NCI-H446 treated with DMSO at 0.1 percent for 48 hours (cell line): ENCODE data around the gene OPA3.

Experiments used
- DNase-seq: peaks from one replicate; lab custom pipeline; 2025; lab: John Stamatoyannopoulos, UW

The OPA3 gene

GRCh38 chr19:45598267-45599001 is 13.8 kb upstream of the OPA3 start:
- DNase-seq: no peak

GRCh38 chr19:45597425-45598111 is 13.0 kb upstream of the OPA3 start:
- no peak for DNase-seq

DNA sequence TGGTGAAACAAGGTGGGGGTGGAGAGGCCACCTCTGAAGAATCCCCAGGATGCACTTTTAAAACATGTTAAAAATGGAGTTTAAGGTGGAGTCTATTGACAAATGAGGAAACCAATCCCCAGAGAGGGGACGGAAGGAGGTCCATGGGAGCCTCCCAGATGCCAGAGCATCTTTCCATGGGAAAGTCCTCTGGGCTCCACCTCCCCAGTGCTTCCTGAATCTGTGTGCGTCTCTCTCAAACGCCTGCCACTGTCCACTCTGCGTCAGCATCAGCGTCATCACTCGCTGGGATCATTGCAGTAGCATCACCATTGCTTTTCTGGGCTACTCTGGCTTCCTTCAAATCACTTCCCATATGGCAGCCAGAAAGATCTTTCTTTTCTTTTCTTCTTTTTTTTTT is 11.2 kb upstream of the OPA3 start:
- no peak for DNase-seq

- DNase-seq: no peak
These were observed 8.9 kb upstream of the OPA3 start for GRCh38 chr19:45593520-45593919.

DNA sequence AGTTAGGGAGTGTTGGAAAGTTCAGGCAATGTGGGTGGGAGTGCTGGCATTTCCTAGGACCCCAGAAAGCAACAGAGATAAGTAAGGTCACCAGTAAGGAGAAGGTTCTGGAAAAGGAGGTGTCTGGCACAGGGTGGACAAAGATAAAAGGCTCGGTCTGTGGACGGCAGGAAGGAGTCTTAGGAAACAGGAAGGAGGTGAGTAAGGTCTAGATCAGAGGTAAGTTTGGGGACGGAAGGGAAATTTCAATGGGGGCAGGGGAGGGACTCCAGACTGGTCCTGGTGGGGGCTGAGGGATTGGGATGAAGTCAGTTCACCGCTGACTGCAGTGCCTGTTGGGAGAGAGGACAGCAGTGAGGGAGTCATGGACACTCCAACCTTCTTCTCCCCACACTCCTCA is 7.8 kb upstream of the OPA3 start:
- no peak for DNase-seq

DNA sequence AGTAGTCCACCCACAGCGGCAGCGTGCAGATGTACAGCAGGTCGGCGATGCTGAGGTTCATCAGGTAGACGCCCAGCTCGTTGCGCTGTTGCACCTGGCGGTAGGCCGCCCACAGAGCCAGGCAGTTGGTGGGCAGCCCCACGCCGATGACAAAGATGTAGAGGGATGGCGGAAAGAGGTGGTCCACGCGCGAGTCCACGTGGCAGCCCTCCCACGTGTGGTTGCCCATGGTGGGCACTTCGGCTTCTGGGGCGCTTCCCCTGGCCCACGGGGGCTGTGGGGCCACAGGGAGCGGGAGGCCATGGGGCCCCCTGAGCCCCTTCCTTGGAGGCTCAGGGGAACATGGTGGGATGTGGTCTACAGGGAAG is 7.0 kb upstream of the OPA3 start:
- no peak for DNase-seq

- DNase-seq: no peak
These were observed 6.5 kb upstream of the OPA3 start for GRCh38 chr19:45591004-45591637.

- no peak for DNase-seq
These were observed 5.8 kb upstream of the OPA3 start for GRCh38 chr19:45590300-45591003.

DNA sequence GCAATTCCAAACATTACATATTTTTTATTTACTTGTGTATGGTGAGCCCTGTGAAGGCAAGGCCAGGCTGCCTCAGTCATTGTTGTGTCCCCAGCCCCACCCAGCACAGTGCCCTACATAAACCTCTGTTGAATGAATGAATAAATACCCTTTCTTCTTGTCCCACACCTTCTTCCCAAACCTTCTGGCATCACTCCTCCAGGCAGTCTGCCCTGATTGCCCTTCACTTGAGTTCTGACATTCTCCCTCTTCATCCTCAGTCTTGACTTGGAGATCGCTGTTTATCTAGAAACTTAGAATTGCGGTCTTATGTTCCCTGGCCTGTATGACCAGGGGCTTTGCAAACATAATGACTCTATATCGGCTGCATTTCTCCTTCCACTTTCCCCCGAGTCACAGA is 5.2 kb upstream of the OPA3 start:
- DNase-seq: no peak

- DNase-seq: no peak
These were observed 3.3 kb upstream of the OPA3 start for GRCh38 chr19:45587873-45588272.

GRCh38 chr19:45585158-45585577 is 566 bp upstream of the OPA3 start:
- DNase-seq: no peak

- no peak for DNase-seq
These were observed 3.0 kb downstream of the OPA3 start for GRCh38 chr19:45581576-45581975.

DNA sequence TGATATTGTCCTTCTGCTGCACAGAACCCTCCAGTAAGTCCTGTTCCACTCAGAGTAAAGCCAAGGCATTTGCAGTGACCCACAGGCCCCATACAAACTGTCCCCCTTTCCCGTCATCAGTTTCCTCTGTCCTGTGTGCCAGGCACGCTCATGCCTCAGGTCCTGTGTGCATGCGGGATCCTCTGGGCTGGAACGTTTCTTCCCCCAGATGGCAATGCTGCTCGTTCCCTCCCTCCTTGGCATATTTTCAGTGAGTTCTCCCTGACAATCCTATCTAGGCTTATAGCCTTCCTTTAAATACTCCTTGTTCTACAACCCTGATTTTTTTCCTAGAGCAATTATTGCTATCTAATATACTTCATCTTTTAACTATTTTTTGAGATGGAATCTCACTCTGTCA is 5.7 kb downstream of the OPA3 start:
- DNase-seq: peak; percentile 5

GRCh38 chr19:45577111-45577905 is 7.3 kb downstream of the OPA3 start:
- no peak for DNase-seq

GRCh38 chr19:45576682-45577081 is 7.9 kb downstream of the OPA3 start:
- DNase-seq: no peak

DNA sequence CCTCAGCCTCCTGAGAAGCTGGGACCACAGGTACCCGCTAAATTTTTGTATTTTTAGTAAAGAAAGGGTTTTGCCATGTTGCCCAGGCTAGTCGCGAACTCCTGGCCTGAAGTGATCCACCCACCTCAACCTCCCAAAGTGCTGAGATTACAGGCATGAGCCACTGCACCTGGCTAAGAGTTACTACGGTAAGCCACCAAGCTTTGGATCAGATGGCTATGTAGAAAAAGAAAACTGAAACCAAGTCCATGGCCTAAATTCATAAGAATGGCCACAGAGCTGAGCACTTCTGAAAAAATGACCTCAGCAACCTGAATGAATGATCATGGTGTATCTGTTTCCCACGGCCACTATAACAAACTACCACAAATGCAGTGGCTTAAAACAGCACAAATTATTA is 9.4 kb downstream of the OPA3 start:
- DNase-seq: no peak

DNA sequence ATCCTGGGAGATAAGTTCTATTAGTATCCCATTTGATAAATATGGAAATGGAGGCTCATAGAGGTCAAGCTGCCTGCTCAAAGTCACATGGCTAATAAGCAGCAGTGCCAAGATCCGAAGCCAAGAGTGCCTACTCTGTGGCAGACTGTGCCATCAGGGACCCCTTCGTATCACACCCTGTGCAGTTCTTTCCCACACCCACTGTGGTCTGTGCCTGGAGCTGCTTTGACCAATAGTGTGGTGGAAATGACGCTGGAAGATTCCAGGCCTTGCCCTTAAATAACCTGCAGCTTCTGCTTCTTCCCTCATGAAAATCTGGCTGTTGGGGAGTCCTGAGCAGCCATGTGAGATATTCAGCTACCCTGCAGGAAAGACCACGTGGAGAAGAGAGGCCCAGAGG is 10.1 kb downstream of the OPA3 start:
- DNase-seq: no peak

DNA sequence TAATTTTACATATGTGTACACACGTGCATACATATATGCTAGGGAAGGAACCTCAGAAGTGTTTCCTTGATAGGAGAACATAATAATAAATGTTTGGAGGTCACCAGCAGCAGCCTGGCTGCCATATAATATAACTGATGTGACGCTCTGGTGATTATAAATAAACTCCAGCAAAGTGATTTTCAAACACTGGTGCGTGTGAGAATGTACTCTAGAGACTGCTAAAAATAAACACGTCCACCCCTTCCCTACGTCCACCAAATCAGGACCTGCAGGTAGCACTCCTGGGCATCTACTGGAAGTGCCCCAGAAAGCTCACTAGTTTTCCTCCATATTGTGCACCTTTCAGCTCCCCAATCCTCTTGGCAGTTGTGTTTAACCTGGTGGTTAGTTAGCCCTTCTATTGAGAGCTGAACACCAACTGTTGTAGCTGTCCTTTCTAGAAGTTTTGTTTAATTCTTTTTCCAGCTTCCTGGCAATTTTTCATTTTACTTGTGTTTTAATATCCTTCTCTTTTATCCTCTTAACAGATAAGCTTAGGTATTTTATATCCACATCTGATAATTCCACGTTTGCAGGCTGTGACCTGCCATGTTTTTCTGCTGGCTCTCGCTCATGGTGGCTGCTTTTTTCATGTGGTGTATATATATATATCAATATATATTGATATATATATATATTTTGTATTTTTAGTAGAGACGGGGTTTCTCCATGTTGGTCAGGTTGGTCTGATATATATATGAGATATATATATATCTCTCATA is 13.0 kb downstream of the OPA3 start:
- DNase-seq: no peak

- no peak for DNase-seq
These were observed 14.8 kb downstream of the OPA3 start for GRCh38 chr19:45569619-45570421.

- DNase-seq: no peak
These were observed 15.9 kb downstream of the OPA3 start for GRCh38 chr19:45568732-45569131.
